WTC11 (cell line): ENCODE results near the gene DNAH7. TPM values are rescaled to one million over a fixed set of nuclear protein-coding genes. Genes with fewer than 3 reads are reported as not detected.

Experiments
- ATAC-seq: fragments of 200-7000 bp; cut with Tn5 transposase; 2 replicates; pipeline ENCODE4 v1.10.0; 2021; ENCODE audit warnings: mild to moderate bottlenecking, moderate library complexity
- CTCF ChIA-PET: fragments of 300-600 bp; sonication (Branson Sonifier 250); formaldehyde crosslinking; loops from one replicate; lab custom pipeline; 2021; ENCODE audit warnings: antibody characterized with exemption; lab: Charles Lee
- POLR2A ChIA-PET: fragments of 350-600 bp; sonication (Branson Sonifier 250); formaldehyde crosslinking; loops from one replicate; lab custom pipeline; 2021; ENCODE audit warnings: antibody characterized with exemption; lab: Charles Lee
- DNase-seq: peaks from one replicate; pipeline ENCODE4 v3.0.0; 2021; ENCODE audit warnings: low spot score
- H3K27ac Mint-ChIP-seq: 2 replicates; pipeline ENCODE4 v1.8.0; 2021; ENCODE audit warnings: mixed read lengths
- H3K27me3 Mint-ChIP-seq: 2 replicates; pipeline ENCODE4 v1.8.0; 2021; ENCODE audit warnings: low read depth, mild to moderate bottlenecking, moderate library complexity, mixed read lengths
- H3K36me3 Mint-ChIP-seq: 2 replicates; pipeline ENCODE4 v1.8.0; 2021; ENCODE audit warnings: mixed read lengths
- H3K4me1 Mint-ChIP-seq: 2 replicates; pipeline ENCODE4 v1.8.0; 2022; ENCODE audit warnings: mixed read lengths
- H3K4me3 Mint-ChIP-seq: 2 replicates; pipeline ENCODE4 v1.8.0; 2021; ENCODE audit warnings: mild to moderate bottlenecking, moderate library complexity, mixed read lengths
- H3K9me3 Mint-ChIP-seq: 2 replicates; pipeline ENCODE4 v1.8.0; 2021; ENCODE audit warnings: mixed read lengths
- CREB1 ChIP-seq: sonication (generic); formaldehyde crosslinking; IDR thresholded peaks from 2 replicates; pipeline ENCODE4 v1.8.0; 2023; ENCODE audit warnings: mild to moderate bottlenecking, missing genetic modification reagents
- NR3C1 ChIP-seq: sonication (generic); formaldehyde crosslinking; conservative IDR thresholded peaks from 2 replicates; pipeline ENCODE4 v1.8.1; 2023; ENCODE audit warnings: low read depth, mild to moderate bottlenecking, missing genetic modification reagents
- PRRX2 ChIP-seq: fragments of 250-450 bp; sonication (Bioruptor Pico); IDR thresholded peaks from 2 replicates; pipeline ENCODE4 v1.8.0; 2021; ENCODE audit warnings: mild to moderate bottlenecking
- ZNF232 ChIP-seq: sonication (generic); formaldehyde crosslinking; IDR thresholded peaks from 2 replicates; pipeline ENCODE4 v1.8.0; 2022; ENCODE audit warnings: mild to moderate bottlenecking, missing genetic modification reagents
- ZNF416 ChIP-seq: fragments of 250-450 bp; sonication (Bioruptor Pico); IDR thresholded peaks from 2 replicates; pipeline ENCODE4 v1.9.0; 2021; ENCODE audit warnings: mild to moderate bottlenecking, inconsistent platforms
- total RNA-seq: library from RNA; stranded (reverse); gene quantifications from 3 replicates; pipeline ENCODE4 v1.2.3, GENCODE V29; 2021
- TF ChIP-seq, protein P1 (sequence below): fragments of 250-450 bp; sonication (Bioruptor Pico); IDR thresholded peaks from 2 replicates; pipeline ENCODE4 v1.9.0; 2021; ENCODE audit warnings: mild to moderate bottlenecking
- TF ChIP-seq, protein P2 (sequence below): sonication (generic); formaldehyde crosslinking; IDR thresholded peaks from 2 replicates; pipeline ENCODE4 v1.8.0; 2022; ENCODE audit warnings: mild to moderate bottlenecking, missing genetic modification reagents
- TF ChIP-seq, protein P3 (sequence below): sonication (generic); formaldehyde crosslinking; IDR thresholded peaks from 2 replicates; pipeline ENCODE4 v1.8.1; 2022; ENCODE audit warnings: mild to moderate bottlenecking, moderate library complexity, missing genetic modification reagents
- TF ChIP-seq, protein P4 (sequence below): sonication (generic); formaldehyde crosslinking; IDR thresholded peaks from 2 replicates; pipeline ENCODE4 v1.8.1; 2023; ENCODE audit warnings: mild to moderate bottlenecking, missing genetic modification reagents, moderate library complexity
- TF ChIP-seq, protein P5 (sequence below): fragments of 250-450 bp; sonication (Bioruptor Pico); IDR thresholded peaks from 2 replicates; pipeline ENCODE4 v1.9.0; 2021; ENCODE audit warnings: mild to moderate bottlenecking
- TF ChIP-seq, protein P6 (sequence below): sonication (generic); formaldehyde crosslinking; IDR thresholded peaks from 2 replicates; pipeline ENCODE4 v1.8.1; 2023; ENCODE audit warnings: mild to moderate bottlenecking, missing genetic modification reagents
- TF ChIP-seq, protein P7 (sequence below): fragments of 250-450 bp; sonication (Bioruptor Pico); IDR thresholded peaks from 2 replicates; pipeline ENCODE4 v2.1.2; 2022; ENCODE audit warnings: mild to moderate bottlenecking, moderate library complexity
- TF ChIP-seq, protein P8 (sequence below): sonication (generic); formaldehyde crosslinking; IDR thresholded peaks from 2 replicates; pipeline ENCODE4 v1.8.1; 2022; ENCODE audit warnings: low read depth, missing genetic modification reagents, borderline replicate concordance

The DNAH7 gene
- total RNA-seq, 1 experiment from 2014 or later: 0.04 TPM

DNA sequence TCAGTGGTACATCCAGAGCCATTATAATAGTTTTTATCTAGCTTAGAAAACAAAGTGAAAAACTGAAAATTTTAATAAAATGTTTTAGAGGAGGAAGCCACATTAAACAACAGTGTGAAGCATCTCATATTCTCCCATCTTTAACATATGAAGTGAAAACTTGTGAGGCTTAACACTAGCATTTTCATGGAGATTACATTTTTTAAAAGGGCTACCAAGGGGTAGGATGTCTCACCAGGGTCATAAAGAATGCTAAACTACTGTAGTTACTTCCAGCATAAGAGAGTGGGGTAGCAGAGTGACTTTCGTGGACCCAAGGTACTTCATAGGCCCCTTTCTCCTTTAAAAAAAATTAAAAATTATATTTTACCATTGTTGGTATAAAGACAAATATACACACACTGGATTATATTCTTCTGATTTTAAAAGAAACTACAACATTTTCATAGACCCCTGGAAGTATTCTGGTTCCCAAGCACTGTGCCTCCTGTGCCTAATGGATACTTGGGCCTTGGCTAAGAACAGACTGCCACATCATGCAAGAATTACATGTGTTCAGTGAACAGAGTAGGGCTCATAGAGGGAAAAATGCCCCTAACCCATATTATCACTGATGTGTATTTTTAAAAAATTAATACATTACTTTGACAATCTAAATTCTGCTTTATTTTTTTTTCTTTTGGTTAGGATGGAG lies 263.2 kb downstream of the DNAH7 start (continued):
- TF ChIP-seq, protein P1, sequence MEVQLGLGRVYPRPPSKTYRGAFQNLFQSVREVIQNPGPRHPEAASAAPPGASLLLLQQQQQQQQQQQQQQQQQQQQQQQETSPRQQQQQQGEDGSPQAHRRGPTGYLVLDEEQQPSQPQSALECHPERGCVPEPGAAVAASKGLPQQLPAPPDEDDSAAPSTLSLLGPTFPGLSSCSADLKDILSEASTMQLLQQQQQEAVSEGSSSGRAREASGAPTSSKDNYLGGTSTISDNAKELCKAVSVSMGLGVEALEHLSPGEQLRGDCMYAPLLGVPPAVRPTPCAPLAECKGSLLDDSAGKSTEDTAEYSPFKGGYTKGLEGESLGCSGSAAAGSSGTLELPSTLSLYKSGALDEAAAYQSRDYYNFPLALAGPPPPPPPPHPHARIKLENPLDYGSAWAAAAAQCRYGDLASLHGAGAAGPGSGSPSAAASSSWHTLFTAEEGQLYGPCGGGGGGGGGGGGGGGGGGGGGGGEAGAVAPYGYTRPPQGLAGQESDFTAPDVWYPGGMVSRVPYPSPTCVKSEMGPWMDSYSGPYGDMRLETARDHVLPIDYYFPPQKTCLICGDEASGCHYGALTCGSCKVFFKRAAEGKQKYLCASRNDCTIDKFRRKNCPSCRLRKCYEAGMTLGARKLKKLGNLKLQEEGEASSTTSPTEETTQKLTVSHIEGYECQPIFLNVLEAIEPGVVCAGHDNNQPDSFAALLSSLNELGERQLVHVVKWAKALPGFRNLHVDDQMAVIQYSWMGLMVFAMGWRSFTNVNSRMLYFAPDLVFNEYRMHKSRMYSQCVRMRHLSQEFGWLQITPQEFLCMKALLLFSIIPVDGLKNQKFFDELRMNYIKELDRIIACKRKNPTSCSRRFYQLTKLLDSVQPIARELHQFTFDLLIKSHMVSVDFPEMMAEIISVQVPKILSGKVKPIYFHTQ: no peak
- TF ChIP-seq, protein P2, sequence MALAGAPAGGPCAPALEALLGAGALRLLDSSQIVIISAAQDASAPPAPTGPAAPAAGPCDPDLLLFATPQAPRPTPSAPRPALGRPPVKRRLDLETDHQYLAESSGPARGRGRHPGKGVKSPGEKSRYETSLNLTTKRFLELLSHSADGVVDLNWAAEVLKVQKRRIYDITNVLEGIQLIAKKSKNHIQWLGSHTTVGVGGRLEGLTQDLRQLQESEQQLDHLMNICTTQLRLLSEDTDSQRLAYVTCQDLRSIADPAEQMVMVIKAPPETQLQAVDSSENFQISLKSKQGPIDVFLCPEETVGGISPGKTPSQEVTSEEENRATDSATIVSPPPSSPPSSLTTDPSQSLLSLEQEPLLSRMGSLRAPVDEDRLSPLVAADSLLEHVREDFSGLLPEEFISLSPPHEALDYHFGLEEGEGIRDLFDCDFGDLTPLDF (CRISPR knock-in tag): no peak
- no peak for TF ChIP-seq ZNF416 (CRISPR knock-in tag)
- TF ChIP-seq CREB1 (CRISPR knock-in tag): no peak
- TF ChIP-seq, all 79 proteins: peak for 0

DNA sequence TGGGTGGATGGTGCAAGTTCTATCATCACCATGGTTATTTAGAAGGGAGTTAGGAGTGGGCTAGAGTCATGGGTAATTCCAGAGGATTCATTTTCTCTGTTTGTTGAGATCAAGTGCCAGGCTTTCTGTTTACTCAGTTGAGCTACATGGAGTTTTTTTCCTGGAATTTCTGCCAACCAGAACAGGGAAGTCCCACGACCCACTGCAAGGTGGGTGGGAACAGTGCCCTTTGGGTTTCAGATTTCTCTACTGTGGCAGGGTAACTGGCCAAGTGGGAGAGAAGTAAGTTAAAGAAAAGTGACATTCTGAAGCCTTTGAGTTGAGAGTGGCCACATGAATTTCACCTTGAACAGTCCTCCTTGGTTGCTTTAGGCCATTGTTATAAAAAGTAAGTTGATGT lies 272.8 kb downstream of the DNAH7 start:
- H3K4me3 Mint-ChIP-seq: no peak overlapping the region
- H3K9me3 Mint-ChIP-seq: peaks cover 8% of the 10 kb centered on the region
- H3K4me1 Mint-ChIP-seq: no peaks in the 10 kb centered on the region
- H3K36me3 Mint-ChIP-seq: 0 out of 2 replicates have a peak, but pooled peaks cover 2% of the 10 kb centered on the region
- no peaks in the 10 kb centered on the region for H3K27me3 Mint-ChIP-seq
- CTCF ChIA-PET: no interaction called here
- H3K27ac Mint-ChIP-seq: no peak overlapping the region
- no peak for DNase-seq
- TF ChIP-seq, protein P3, sequence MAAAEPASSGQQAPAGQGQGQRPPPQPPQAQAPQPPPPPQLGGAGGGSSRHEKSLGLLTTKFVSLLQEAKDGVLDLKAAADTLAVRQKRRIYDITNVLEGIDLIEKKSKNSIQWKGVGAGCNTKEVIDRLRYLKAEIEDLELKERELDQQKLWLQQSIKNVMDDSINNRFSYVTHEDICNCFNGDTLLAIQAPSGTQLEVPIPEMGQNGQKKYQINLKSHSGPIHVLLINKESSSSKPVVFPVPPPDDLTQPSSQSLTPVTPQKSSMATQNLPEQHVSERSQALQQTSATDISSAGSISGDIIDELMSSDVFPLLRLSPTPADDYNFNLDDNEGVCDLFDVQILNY (CRISPR knock-in tag): no peak
- TF ChIP-seq ZNF232 (CRISPR knock-in tag) (no peak), NR3C1 (CRISPR knock-in tag) (no peak), PRRX2 (CRISPR knock-in tag) (no peak)
- TF ChIP-seq, protein P4, sequence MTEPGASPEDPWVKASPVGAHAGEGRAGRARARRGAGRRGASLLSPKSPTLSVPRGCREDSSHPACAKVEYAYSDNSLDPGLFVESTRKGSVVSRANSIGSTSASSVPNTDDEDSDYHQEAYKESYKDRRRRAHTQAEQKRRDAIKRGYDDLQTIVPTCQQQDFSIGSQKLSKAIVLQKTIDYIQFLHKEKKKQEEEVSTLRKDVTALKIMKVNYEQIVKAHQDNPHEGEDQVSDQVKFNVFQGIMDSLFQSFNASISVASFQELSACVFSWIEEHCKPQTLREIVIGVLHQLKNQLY (CRISPR knock-in tag): no peak
- TF ChIP-seq, protein P5, sequence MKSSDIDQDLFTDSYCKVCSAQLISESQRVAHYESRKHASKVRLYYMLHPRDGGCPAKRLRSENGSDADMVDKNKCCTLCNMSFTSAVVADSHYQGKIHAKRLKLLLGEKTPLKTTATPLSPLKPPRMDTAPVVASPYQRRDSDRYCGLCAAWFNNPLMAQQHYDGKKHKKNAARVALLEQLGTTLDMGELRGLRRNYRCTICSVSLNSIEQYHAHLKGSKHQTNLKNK (CRISPR knock-in tag): no peak
- TF ChIP-seq, protein P6, sequence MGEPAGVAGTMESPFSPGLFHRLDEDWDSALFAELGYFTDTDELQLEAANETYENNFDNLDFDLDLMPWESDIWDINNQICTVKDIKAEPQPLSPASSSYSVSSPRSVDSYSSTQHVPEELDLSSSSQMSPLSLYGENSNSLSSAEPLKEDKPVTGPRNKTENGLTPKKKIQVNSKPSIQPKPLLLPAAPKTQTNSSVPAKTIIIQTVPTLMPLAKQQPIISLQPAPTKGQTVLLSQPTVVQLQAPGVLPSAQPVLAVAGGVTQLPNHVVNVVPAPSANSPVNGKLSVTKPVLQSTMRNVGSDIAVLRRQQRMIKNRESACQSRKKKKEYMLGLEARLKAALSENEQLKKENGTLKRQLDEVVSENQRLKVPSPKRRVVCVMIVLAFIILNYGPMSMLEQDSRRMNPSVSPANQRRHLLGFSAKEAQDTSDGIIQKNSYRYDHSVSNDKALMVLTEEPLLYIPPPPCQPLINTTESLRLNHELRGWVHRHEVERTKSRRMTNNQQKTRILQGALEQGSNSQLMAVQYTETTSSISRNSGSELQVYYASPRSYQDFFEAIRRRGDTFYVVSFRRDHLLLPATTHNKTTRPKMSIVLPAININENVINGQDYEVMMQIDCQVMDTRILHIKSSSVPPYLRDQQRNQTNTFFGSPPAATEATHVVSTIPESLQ (CRISPR knock-in tag): no peak
- TF ChIP-seq, protein P7, sequence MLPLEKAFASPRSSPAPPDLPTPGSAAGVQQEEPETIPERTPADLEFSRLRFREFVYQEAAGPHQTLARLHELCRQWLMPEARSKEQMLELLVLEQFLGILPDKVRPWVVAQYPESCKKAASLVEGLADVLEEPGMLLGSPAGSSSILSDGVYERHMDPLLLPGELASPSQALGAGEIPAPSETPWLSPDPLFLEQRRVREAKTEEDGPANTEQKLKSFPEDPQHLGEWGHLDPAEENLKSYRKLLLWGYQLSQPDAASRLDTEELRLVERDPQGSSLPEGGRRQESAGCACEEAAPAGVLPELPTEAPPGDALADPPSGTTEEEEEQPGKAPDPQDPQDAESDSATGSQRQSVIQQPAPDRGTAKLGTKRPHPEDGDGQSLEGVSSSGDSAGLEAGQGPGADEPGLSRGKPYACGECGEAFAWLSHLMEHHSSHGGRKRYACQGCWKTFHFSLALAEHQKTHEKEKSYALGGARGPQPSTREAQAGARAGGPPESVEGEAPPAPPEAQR (CRISPR knock-in tag): no peak
- ATAC-seq: no peak
- POLR2A ChIA-PET: no interaction called here

DNA sequence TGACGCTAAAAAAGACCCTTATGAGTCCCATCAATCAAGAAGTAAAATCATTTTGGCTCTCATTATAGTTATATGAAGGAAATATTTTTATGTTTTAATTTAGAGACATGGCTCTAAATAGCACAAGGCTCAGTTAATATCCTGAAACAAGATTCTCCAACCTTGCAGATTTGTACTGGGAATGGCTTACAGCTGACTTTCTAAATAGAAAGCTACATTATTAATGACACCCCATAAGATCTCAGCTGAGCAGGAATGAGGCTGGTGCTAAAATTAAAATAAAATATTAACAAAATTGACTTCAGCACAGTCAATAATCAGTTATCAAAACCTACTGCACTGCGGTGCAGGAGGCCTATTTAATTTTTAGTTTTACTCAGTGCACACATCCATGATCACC lies 274.8 kb downstream of the DNAH7 start:
- Mint-ChIP-seq H3K27me3 (no peaks in the 10 kb centered on the region), H3K4me3 (no peak overlapping the region), H3K27ac (no peak overlapping the region), H3K4me1 (no peaks in the 10 kb centered on the region), H3K36me3 (peaks cover 10% of the 10 kb centered on the region; the same call in 1 of the 2 replicates), H3K9me3 (peaks cover 23% of the 10 kb centered on the region)
- POLR2A ChIA-PET: no interaction called here
- ATAC-seq (no peak), DNase-seq (no peak)
- TF ChIP-seq, protein P8, sequence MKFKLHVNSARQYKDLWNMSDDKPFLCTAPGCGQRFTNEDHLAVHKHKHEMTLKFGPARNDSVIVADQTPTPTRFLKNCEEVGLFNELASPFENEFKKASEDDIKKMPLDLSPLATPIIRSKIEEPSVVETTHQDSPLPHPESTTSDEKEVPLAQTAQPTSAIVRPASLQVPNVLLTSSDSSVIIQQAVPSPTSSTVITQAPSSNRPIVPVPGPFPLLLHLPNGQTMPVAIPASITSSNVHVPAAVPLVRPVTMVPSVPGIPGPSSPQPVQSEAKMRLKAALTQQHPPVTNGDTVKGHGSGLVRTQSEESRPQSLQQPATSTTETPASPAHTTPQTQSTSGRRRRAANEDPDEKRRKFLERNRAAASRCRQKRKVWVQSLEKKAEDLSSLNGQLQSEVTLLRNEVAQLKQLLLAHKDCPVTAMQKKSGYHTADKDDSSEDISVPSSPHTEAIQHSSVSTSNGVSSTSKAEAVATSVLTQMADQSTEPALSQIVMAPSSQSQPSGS (CRISPR knock-in tag): no peak
- CTCF ChIA-PET: no interaction called here
